ENCODE results near the gene SSTR3. TPM values are rescaled to one million over a fixed set of nuclear protein-coding genes. Genes with fewer than 3 reads are reported as not detected.
A peak's percentile ranks its signal among the peaks of the same experiment; 100 is the strongest.
"Not testable (repeated sequence)": the region's sequence is repeated elsewhere in the genome, so short reads cannot be mapped to it uniquely, and the experiment has no call there.

The SSTR3 gene
- total and polyA plus RNA-seq, 4 experiments from 2014 or later, result 0.50 to 9.3 (median 4.8) TPM

GRCh38 chr22:37251836-37252235 is 39.6 kb upstream of the SSTR3 start:
- H3K9me3 Mint-ChIP-seq; H3K4me1 ChIP-seq (ENCODE audit: insufficient read depth, low read length); H3K4me1 Mint-ChIP-seq; H3K27me3 Mint-ChIP-seq; H3K27ac Mint-ChIP-seq; H3K27me3 ChIP-seq (ENCODE audit: insufficient read depth, low read length); H3K36me3 Mint-ChIP-seq; H3K4me3 ChIP-seq (ENCODE audit: low read length in 2 of 2); H3K9me3 ChIP-seq (ENCODE audit: control insufficient read depth in 1 of 2, low read length in 2 of 2); intact Hi-C loops (cut with micrococcal nuclease); H3K4me3 Mint-ChIP-seq; DNase-seq; H3K36me3 ChIP-seq (ENCODE audit: insufficient read depth, low read length); H3K27ac ChIP-seq (ENCODE audit: low read depth, low read length): not testable (repeated sequence)
- CTCF ChIA-PET (ENCODE audit: partially characterized antibody), result interaction anchor here (19.1 kb wide), 1 partner anchor 11 kb away, joined by 491 read pairs; no protein-coding TSS in a partner anchor
- POLR2A ChIA-PET (ENCODE audit: partially characterized antibody), result interaction anchor here (1.4 to 1.5 kb wide), 2 partner anchors 10 to 14 kb away, joined by 3 to 5 read pairs; no protein-coding TSS in a partner anchor

GRCh38 chr22:37249986-37250385 is 37.7 kb upstream of the SSTR3 start:
- peaks cover 3 to 12% (median 7%) of the 10 kb centered on the region in 4 donors for H3K4me1 Mint-ChIP-seq
- H3K27ac ChIP-seq (ENCODE audit: low read depth, low read length), result no peak overlapping the region
- H3K9me3 ChIP-seq (ENCODE audit: control insufficient read depth in 1 of 2, low read length in 2 of 2), result no peaks in the 10 kb centered on the region
- no peaks in the 10 kb centered on the region for H3K27me3 Mint-ChIP-seq
- H3K4me3 Mint-ChIP-seq, result no peak overlapping the region
- H3K4me3 ChIP-seq (ENCODE audit: low read length in 2 of 2), result no peak overlapping the region
- H3K9me3 Mint-ChIP-seq, result no peaks in the 10 kb centered on the region
- DNase-seq, result no peak
- intact Hi-C loops (cut with micrococcal nuclease), result no loop called here
- ChIA-PET CTCF (ENCODE audit: partially characterized antibody) (interaction anchor here (19.1 kb wide), 1 partner anchor 13 kb away, joined by 491 read pairs; no protein-coding TSS in a partner anchor), POLR2A (ENCODE audit: partially characterized antibody) (interaction anchor here (1.7 kb wide), 1 partner anchor 17 kb away, joined by 3 read pairs; no protein-coding TSS in a partner anchor)
- H3K4me1 ChIP-seq (ENCODE audit: insufficient read depth, low read length), result peaks cover 6% of the 10 kb centered on the region
- H3K27me3 ChIP-seq (ENCODE audit: insufficient read depth, low read length), result no peaks in the 10 kb centered on the region
- no peaks in the 10 kb centered on the region for H3K36me3 ChIP-seq (ENCODE audit: insufficient read depth, low read length)
- H3K27ac Mint-ChIP-seq, result peak overlapping the region in 1 of 7 donors; percentile 35
- H3K36me3 Mint-ChIP-seq, result no peaks in the 10 kb centered on the region

GRCh38 chr22:37248251-37248650 is 36.0 kb upstream of the SSTR3 start:
- peaks cover 0 to 3% of the 10 kb centered on the region in 2 donors for H3K36me3 Mint-ChIP-seq
- no peaks in the 10 kb centered on the region for H3K36me3 ChIP-seq (ENCODE audit: insufficient read depth, low read length)
- POLR2A ChIA-PET (ENCODE audit: partially characterized antibody), result interaction anchor here (1.0 kb wide), 1 partner anchor 10 kb away, joined by 3 read pairs; no protein-coding TSS in a partner anchor
- peaks cover 10 to 26% (median 16%) of the 10 kb centered on the region in 4 donors for H3K4me1 Mint-ChIP-seq
- intact Hi-C loops (cut with micrococcal nuclease), result no loop called here
- H3K4me3 Mint-ChIP-seq, result no peak overlapping the region
- peak overlapping the region in 1 of 7 donors; percentile 62 for H3K27ac Mint-ChIP-seq
- no peak overlapping the region for H3K4me3 ChIP-seq (ENCODE audit: low read length in 2 of 2)
- no peaks in the 10 kb centered on the region for H3K27me3 ChIP-seq (ENCODE audit: insufficient read depth, low read length)
- no peaks in the 10 kb centered on the region for H3K27me3 Mint-ChIP-seq
- no peaks in the 10 kb centered on the region for H3K9me3 ChIP-seq (ENCODE audit: control insufficient read depth in 1 of 2, low read length in 2 of 2)
- no peaks in the 10 kb centered on the region for H3K9me3 Mint-ChIP-seq
- peaks cover 15% of the 10 kb centered on the region for H3K4me1 ChIP-seq (ENCODE audit: insufficient read depth, low read length)
- H3K27ac ChIP-seq (ENCODE audit: low read depth, low read length), result no peak overlapping the region
- no peak for DNase-seq
- CTCF ChIA-PET (ENCODE audit: partially characterized antibody), result interaction anchor here (19.1 kb wide), 1 partner anchor 15 kb away, joined by 491 read pairs; no protein-coding TSS in a partner anchor

GRCh38 chr22:37245740-37246139 is 33.5 kb upstream of the SSTR3 start:
- Mint-ChIP-seq H3K36me3 (peaks cover 9 to 23% of the 10 kb centered on the region in 2 donors), H3K27me3 (no peaks in the 10 kb centered on the region), H3K4me3 (no peak overlapping the region), H3K27ac (peak overlapping the region in 5 of 7 donors; percentile 36 to 97 (median 66)), H3K9me3 (no peaks in the 10 kb centered on the region), H3K4me1 (peaks cover 21 to 43% (median 30%) of the 10 kb centered on the region in 4 donors)
- POLR2A ChIA-PET (ENCODE audit: partially characterized antibody), result interaction anchor here (2.4 to 18.6 kb wide), 8 partner anchors 10 to 68 kb away, joined by 8 to 646 read pairs (median 84); partner anchors contain the start of gene CYTH4
- no peak for DNase-seq
- Histone ChIP-seq H3K4me1 (ENCODE audit: insufficient read depth, low read length) (peaks cover 31% of the 10 kb centered on the region), H3K27me3 (ENCODE audit: insufficient read depth, low read length) (no peaks in the 10 kb centered on the region), H3K9me3 (ENCODE audit: control insufficient read depth in 1 of 2, low read length in 2 of 2) (no peaks in the 10 kb centered on the region), H3K36me3 (ENCODE audit: insufficient read depth, low read length) (peaks cover 7% of the 10 kb centered on the region), H3K27ac (ENCODE audit: low read depth, low read length) (no peak overlapping the region), H3K4me3 (ENCODE audit: low read length in 2 of 2) (no peak overlapping the region)
- intact Hi-C loops (cut with micrococcal nuclease), result no loop called here
- CTCF ChIA-PET (ENCODE audit: partially characterized antibody), result interaction anchor here (0.9 to 19.1 kb wide), 6 partner anchors 9 to 167 kb away, joined by 4 to 491 read pairs (median 9); no protein-coding TSS in a partner anchor

GRCh38 chr22:37244922-37245722 is 32.8 kb upstream of the SSTR3 start:
- Mint-ChIP-seq H3K27ac (peak overlapping the region; percentile 87 to 98 (median 97)), H3K36me3 (peaks cover 15 to 29% of the 10 kb centered on the region in 2 donors), H3K27me3 (no peaks in the 10 kb centered on the region), H3K4me1 (peaks cover 27 to 49% (median 36%) of the 10 kb centered on the region in 4 donors), H3K4me3 (peak overlapping the region; percentile 91 to 99 (median 96)), H3K9me3 (no peaks in the 10 kb centered on the region)
- Histone ChIP-seq H3K4me1 (ENCODE audit: insufficient read depth, low read length) (peaks cover 37% of the 10 kb centered on the region), H3K9me3 (ENCODE audit: control insufficient read depth in 1 of 2, low read length in 2 of 2) (no peaks in the 10 kb centered on the region), H3K27me3 (ENCODE audit: insufficient read depth, low read length) (no peaks in the 10 kb centered on the region), H3K36me3 (ENCODE audit: insufficient read depth, low read length) (peaks cover 13% of the 10 kb centered on the region), H3K27ac (ENCODE audit: low read depth, low read length) (peak overlapping the region; percentile 91), H3K4me3 (ENCODE audit: low read length in 2 of 2) (peak overlapping the region in 1 of 2 donors; percentile 99)
- ChIA-PET POLR2A (ENCODE audit: partially characterized antibody) (interaction anchor here (0.7 to 18.6 kb wide), 22 partner anchors 8 to 413 kb away, joined by 3 to 646 read pairs (median 10); partner anchors contain the start of genes C1QTNF6, CYTH4, IL2RB and KCTD17), CTCF (ENCODE audit: partially characterized antibody) (interaction anchor here (0.9 to 19.1 kb wide), 13 partner anchors 10 to 227 kb away, joined by 3 to 491 read pairs (median 8); no protein-coding TSS in a partner anchor)
- no peak for DNase-seq
- intact Hi-C loops (cut with micrococcal nuclease), result loop anchor here (1.0 to 5.0 kb wide), 4 partner anchors 46 to 362 kb away; partner anchors contain the start of gene GGA1

- Histone ChIP-seq H3K27me3 (ENCODE audit: insufficient read depth, low read length) (no peaks in the 10 kb centered on the region), H3K4me3 (ENCODE audit: low read length in 2 of 2) (peak within 1 kb of the TSS; percentile 89 to 99), H3K36me3 (ENCODE audit: insufficient read depth, low read length) (peaks cover 15% of the 10 kb centered on the region), H3K27ac (ENCODE audit: low read depth, low read length) (peak within 1 kb of the TSS; percentile 91), H3K4me1 (ENCODE audit: insufficient read depth, low read length) (peaks cover 45% of the 10 kb centered on the region), H3K9me3 (ENCODE audit: control insufficient read depth in 1 of 2, low read length in 2 of 2) (no peaks in the 10 kb centered on the region)
- ChIA-PET POLR2A (ENCODE audit: partially characterized antibody) (interaction anchor here (0.7 to 18.6 kb wide), 32 partner anchors 8 to 414 kb away, joined by 3 to 646 read pairs (median 5); partner anchors contain the start of genes C1QTNF6, CYTH4, IL2RB and KCTD17), CTCF (ENCODE audit: partially characterized antibody) (interaction anchor here (0.9 to 19.1 kb wide), 14 partner anchors 10 to 348 kb away, joined by 3 to 491 read pairs (median 5); no protein-coding TSS in a partner anchor)
- H3K27me3 Mint-ChIP-seq, result no peaks in the 10 kb centered on the region
- peaks cover 31 to 57% (median 42%) of the 10 kb centered on the region in 4 donors for H3K4me1 Mint-ChIP-seq
- peak within 1 kb of the TSS; percentile 87 to 98 (median 97) for H3K27ac Mint-ChIP-seq
- no peaks in the 10 kb centered on the region for H3K9me3 Mint-ChIP-seq
- H3K36me3 Mint-ChIP-seq, result peaks cover 17 to 37% of the 10 kb centered on the region in 2 donors
- peak; percentile 77 to 94 (median 79) for DNase-seq
- intact Hi-C loops (cut with micrococcal nuclease), result loop anchor here (1.0 to 5.0 kb wide), 4 partner anchors 45 to 363 kb away; partner anchors contain the start of gene GGA1
- H3K4me3 Mint-ChIP-seq, result peak within 1 kb of the TSS; percentile 91 to 99 (median 96)
These were observed 32.0 kb upstream of the SSTR3 start, which contains the start of gene RAC2 for GRCh38 chr22:37244114-37244921. Gene RAC2 (minus strand): TSS chr22:37244269. CDS start chr22:37244148, 121 bp downstream.

All from CD4-positive, alpha-beta memory T cell (primary cell).